Measurements from ENCODE around the gene PLXNA4. TPM values are rescaled to one million over a fixed set of nuclear protein-coding genes. Genes with fewer than 3 reads are reported as not detected.

Gene PLXNA4
- total RNA-seq, 1 experiment from 2014 or later, result 1.0 TPM

- Histone ChIP-seq H3K4me1 (replicated peaks; ENCODE audit: insufficient read depth) (peaks cover 12% of the 10 kb centered on the region; the same call in 1 of the 2 replicates), H3K36me3 (ENCODE audit: low read depth) (no peaks in the 10 kb centered on the region), H4K20me1 (ENCODE audit: insufficient read depth) (no peaks in the 10 kb centered on the region), H3K79me2 (ENCODE audit: low read depth) (no peaks in the 10 kb centered on the region), H3K4me3 (no peak overlapping the region), H3K4me2 (peak overlapping the region; percentile 1; the same call in 1 of the 2 replicates), H3K9me3 (ENCODE audit: insufficient read depth, low read depth) (peaks cover 8% of the 10 kb centered on the region; the same call in 1 of the 2 replicates), H2AFZ (no peak overlapping the region), H3K9me2 (ENCODE audit: insufficient read depth) (no peaks in the 10 kb centered on the region), H3K27ac (no peak overlapping the region), H3K27me3 (ENCODE audit: insufficient read depth, low read depth) (no peaks in the 10 kb centered on the region), H3F3A (ENCODE audit: insufficient read depth, low read depth) (no peaks in the 10 kb centered on the region)
- no TSS peak for BruUV-seq (replicated peaks)
- peak; percentile 51 to 63 for DNase-seq
- CTCF ChIA-PET, result no interaction called here
- TF ChIP-seq EZH2 (IDR thresholded peaks at IDR 0.05; ENCODE audit: low read depth), result no peak
- TF ChIP-seq CTCF (conservative IDR thresholded peaks at IDR 0.05), result no peak
- POLR2A ChIA-PET (ENCODE audit: unreplicated experiment), result no interaction called here
- intact Hi-C loops (cut with micrococcal nuclease; ENCODE audit: unreplicated experiment), result no loop called here
Observed at GRCh38 chr7:132092106-132092505, 484.2 kb downstream of the PLXNA4 start.

- Histone ChIP-seq H4K20me1 (ENCODE audit: insufficient read depth) (no peaks in the 10 kb centered on the region), H3K79me2 (ENCODE audit: low read depth) (no peaks in the 10 kb centered on the region), H3K4me1 (replicated peaks; ENCODE audit: insufficient read depth) (peaks cover 12% of the 10 kb centered on the region; the same call in 1 of the 2 replicates), H3K9me2 (ENCODE audit: insufficient read depth) (no peaks in the 10 kb centered on the region), H2AFZ (no peak overlapping the region), H3K36me3 (ENCODE audit: low read depth) (no peaks in the 10 kb centered on the region), H3K9me3 (ENCODE audit: insufficient read depth, low read depth) (peaks cover 8% of the 10 kb centered on the region; the same call in 1 of the 2 replicates), H3K27me3 (ENCODE audit: insufficient read depth, low read depth) (no peaks in the 10 kb centered on the region), H3K4me2 (peak overlapping the region; percentile 1; the same call in 1 of the 2 replicates), H3K27ac (no peak overlapping the region), H3F3A (ENCODE audit: insufficient read depth, low read depth) (no peaks in the 10 kb centered on the region), H3K4me3 (no peak overlapping the region)
- BruUV-seq (replicated peaks), result no TSS peak
- no peak for DNase-seq
- ChIA-PET POLR2A (ENCODE audit: unreplicated experiment) (no interaction called here), CTCF (no interaction called here)
- TF ChIP-seq EZH2 (IDR thresholded peaks at IDR 0.05; ENCODE audit: low read depth) (no peak), CTCF (conservative IDR thresholded peaks at IDR 0.05) (no peak)
- intact Hi-C loops (cut with micrococcal nuclease; ENCODE audit: unreplicated experiment), result no loop called here
Observed at GRCh38 chr7:132091706-132092105, 484.6 kb downstream of the PLXNA4 start.

GRCh38 chr7:132090444-132090843 is 485.8 kb downstream of the PLXNA4 start:
- no peaks in the 10 kb centered on the region for H4K20me1 ChIP-seq (ENCODE audit: insufficient read depth)
- H3K9me3 ChIP-seq (ENCODE audit: insufficient read depth, low read depth), result peaks cover 8% of the 10 kb centered on the region; the same call in 1 of the 2 replicates
- no peak for DNase-seq
- POLR2A ChIA-PET (ENCODE audit: unreplicated experiment), result no interaction called here
- intact Hi-C loops (cut with micrococcal nuclease; ENCODE audit: unreplicated experiment), result no loop called here
- H3K4me1 ChIP-seq (replicated peaks; ENCODE audit: insufficient read depth), result peaks cover 12% of the 10 kb centered on the region; the same call in 1 of the 2 replicates
- CTCF ChIA-PET, result no interaction called here
- no peak overlapping the region for H3K4me2 ChIP-seq
- H2AFZ ChIP-seq, result no peak overlapping the region
- H3K36me3 ChIP-seq (ENCODE audit: low read depth), result no peaks in the 10 kb centered on the region
- H3K79me2 ChIP-seq (ENCODE audit: low read depth), result no peaks in the 10 kb centered on the region
- BruUV-seq (replicated peaks), result no TSS peak
- no peaks in the 10 kb centered on the region for H3K9me2 ChIP-seq (ENCODE audit: insufficient read depth)
- TF ChIP-seq CTCF (conservative IDR thresholded peaks at IDR 0.05) (no peak), EZH2 (IDR thresholded peaks at IDR 0.05; ENCODE audit: low read depth) (no peak)
- no peaks in the 10 kb centered on the region for H3K27me3 ChIP-seq (ENCODE audit: insufficient read depth, low read depth)
- H3K4me3 ChIP-seq, result no peak overlapping the region
- no peaks in the 10 kb centered on the region for H3F3A ChIP-seq (ENCODE audit: insufficient read depth, low read depth)
- H3K27ac ChIP-seq, result no peak overlapping the region

Data from PC-9 (cell line).